Smooth muscle cell of the brain vasculature (primary cell): Measurements from ENCODE around the gene MON1A.
"Not testable (repeated sequence)": the region's sequence is repeated elsewhere in the genome, so short reads cannot be mapped to it uniquely, and the experiment has no call there.

Experiments used
- DNase-seq: peaks from one replicate; pipeline ENCODE4 v3.0.0-alpha.2; 2012; ENCODE audit warnings: low read depth, low spot score

Gene MON1A

GRCh38 chr3:49924683-49925082, 4.9 kb downstream of the MON1A start:
- no peak for DNase-seq

DNA sequence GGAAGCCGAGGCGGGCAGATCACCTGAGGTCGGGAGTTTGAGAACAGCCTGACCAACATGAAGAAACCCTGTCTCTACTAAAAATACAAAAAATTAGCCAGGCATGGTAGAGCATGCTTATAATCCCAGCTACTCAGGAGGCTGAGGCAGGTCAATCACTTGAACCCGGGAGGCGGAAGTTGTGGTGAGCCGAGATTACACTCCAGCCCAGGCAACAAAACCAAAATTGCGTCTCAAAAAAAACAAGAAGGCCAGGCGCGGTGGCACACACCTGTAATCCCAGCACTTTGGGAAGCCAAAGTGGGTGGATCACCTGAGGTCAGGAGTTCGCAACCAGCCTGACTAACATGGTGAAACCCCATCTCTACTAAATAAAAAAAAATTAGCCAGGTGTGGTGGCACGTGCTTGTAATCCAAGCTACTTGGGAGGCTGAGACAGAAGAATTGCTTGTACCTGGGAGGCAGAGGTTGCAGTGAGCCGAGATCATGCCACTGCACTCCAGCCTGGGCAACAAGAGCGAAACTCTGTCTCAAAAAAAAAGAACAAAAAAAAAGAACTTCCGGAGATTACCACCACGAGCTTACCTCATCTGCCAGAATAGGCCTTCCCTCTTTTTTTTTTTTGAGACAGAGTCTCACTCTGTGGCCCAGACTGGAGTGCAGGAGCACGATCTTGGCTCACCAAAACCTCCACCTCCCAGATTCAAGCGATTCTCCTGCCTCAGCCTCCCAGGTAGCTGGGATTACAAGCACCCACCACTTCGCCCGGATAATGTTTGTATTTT, 11.6 kb downstream of the MON1A start:
- not testable (repeated sequence) for DNase-seq

DNA sequence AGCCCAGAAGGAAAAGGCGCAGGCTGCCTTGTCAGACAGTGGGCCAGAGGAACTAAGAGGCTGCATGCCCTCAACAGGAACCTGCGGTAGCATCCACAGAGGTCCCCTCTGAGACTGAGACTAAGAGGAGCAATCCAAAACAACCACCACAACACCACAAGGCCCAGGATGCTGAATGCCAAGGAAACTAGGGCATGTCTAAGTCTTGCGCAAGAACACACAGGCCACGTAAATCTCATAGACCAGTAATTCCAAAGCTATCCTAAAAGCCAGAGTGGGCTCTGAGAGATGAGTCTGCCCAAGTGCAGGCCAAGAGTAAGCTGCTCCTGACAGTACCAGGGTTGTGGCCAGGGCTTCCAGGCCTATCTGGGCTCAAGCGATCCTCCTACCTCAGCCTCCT, 12.9 kb downstream of the MON1A start:
- no peak for DNase-seq

DNA sequence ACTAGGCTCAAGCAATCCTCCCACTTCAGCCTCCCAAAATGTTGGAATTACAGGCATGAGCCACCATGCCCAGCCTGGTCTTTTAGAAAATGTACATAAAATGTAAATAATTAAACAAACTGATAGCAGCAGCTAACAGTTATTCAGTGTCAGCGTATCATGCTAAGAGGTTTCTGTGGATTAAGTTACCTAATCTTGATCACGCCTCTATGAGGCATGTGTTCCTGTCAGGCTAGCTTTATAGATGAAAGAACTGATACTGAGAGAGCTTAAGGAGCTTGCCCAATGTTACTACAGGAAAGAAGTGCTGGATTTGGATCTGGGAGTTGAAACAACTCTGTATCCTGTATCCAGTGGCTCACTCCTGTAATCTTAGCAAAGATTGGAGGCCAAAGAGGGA, 14.7 kb downstream of the MON1A start:
- no peak for DNase-seq

- no peak for DNase-seq
Measured at GRCh38 chr3:49912881-49913281, 16.7 kb downstream of the MON1A start.

GRCh38 chr3:49911611-49912010, 18.0 kb downstream of the MON1A start:
- DNase-seq = no peak

GRCh38 chr3:49911124-49911420, 18.5 kb downstream of the MON1A start:
- no peak for DNase-seq

GRCh38 chr3:49910409-49911123, 19.0 kb downstream of the MON1A start:
- DNase-seq = no peak

GRCh38 chr3:49908373-49909199, 21.0 kb downstream of the MON1A start:
- no peak for DNase-seq

DNA sequence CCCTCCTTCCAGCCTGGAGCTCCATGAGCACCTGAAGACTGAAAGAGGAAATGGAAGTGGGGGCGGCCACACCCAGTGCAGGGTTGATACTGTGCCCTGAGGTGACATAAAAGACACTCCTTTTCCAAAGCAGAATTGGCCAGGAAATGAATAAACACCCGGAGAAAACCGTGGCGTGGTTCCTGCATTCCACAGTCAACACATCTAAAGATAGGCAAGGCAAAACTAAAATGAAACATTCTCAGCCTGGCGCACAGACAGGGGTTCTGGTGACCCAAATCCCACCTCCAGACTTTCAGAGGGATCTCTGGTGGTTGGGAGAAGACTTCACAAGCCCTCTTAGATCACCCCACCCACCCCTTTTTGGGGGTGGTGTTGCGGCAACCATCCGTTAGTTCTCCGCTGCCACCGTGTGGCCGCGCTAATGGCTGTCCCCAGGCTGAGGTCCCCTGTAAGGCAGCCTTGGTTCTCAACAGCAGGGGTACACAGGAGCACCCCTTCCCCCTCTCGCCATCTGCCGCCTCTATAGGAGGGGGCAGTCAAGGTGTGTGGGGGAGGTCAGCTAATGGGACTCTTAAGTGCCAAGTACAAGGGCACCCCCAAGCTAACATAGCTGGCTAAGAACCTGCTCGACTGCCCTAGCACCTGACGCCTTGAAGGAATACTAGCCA, 23.4 kb downstream of the MON1A start:
- DNase-seq = no peak

DNA sequence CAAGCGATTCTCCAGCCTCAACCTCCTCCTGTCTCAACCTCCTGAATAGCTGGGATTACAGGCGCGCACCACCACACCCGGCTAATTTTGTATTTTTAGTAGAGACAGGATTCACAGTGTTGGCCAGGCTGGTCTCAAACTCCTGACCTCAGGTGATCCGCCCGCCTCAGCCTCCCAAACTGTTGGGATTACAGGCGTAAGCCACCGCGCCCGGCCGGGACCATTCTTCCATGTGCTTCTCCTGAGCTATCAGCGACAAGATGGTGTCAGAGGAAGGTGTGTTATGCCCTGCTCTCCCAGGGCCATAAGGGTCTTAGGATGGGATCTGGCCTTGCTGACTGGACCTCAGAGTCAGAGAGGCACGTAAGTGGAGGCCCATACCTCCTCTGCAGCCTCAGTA, 25.2 kb downstream of the MON1A start:
- DNase-seq = not testable (repeated sequence)

DNA sequence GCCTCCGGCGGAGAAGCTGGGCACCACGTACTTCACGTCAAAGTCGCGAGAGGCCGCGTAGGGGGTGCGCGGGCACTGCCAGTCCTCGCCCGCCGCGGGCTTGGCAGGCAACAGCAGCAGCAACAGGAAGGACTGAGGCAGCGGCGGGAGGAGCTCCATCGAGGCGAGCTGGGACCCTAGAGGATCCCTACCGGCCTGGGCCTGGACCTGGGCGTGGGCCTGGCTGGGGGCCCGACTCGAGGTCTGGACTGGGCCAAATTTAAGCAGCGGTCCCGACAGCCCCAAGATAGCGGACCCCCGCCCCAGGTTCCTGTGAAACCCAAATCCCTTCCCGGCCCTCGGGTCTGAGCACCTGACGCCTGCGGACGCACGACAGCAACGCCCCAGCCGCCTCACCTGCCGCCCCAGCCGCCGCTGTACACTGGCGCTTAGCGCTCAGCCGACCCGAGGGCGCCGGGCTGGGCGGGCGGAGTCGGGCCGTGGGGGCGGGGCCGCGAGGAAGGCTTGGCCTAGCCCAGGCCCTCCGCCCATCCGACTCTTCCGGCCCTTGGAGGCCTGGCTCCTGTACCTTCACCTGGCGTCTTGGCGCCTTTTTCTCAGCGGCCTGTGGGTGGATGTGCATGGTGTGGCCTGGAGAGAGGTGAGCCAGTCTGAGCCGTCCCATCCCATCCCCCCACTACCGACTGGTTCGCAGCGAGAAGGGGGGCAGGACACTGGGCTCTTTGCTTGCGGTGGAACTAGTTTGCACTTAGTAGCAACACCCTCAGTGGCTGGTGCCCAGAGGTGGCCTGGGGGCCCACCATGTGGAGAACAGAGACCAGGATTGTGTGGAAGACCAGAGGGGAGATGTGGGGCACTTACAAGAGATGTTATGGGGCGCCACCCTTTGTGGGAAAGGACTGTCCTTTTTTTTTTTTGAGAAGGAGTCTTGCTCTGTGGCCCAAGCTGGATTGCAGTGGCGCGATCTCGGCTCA, 25.9 kb downstream of the MON1A start, which contains the start of gene MST1R:
Gene MST1R (minus strand): TSS at position 423 of the 974 bp plus-strand sequence. CDS start 264 bp downstream, at position 159.
- DNase-seq = no peak

GRCh38 chr3:49902511-49903345, 26.9 kb downstream of the MON1A start:
- DNase-seq = no peak

DNA sequence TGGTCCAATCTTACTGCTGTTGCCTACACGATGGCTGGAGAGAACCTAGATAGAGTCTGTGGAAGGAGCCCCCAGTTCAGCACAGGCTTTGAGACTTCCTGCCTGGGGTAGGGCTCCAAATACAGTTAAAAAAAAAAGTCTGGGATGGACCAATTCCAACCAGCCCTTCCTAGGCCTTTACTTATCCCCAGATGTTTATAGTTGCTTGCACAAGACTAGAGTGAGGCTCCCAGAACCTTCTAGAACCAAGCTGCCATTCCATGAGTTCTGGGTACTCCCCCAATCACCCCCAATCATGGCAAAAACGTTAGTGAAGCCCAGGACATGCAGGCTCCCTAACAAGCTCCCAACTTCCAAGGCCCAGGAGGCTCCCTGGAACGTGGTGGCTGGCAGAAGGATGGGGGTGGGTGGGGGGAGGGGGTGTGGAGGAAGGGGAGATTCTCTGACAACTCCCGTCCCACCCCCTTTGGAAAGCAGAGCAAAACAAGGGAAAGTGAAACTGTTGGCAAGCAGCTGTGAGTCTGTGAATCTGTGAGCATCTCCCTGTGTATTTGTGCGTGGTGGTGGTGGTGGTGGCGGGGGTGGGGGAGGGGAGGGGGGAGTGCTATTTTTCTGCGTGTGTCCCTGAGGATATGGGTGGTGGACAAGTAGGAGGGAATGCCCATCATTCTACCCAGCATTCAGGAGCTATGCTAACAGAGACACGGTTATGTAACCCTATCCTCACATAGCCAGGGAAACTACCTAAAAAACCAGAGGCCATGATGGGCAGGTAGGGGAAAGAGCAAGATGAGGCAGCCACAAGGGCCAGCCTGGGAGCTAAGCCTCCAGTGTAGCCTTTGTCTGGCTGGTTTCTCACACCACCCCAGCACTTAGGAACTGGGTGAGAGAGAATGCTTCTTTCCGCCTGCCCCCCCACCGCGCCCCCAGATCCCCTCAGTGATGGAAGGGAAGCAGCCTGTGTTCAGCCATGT, 28.0 kb downstream of the MON1A start:
- DNase-seq = no peak

DNA sequence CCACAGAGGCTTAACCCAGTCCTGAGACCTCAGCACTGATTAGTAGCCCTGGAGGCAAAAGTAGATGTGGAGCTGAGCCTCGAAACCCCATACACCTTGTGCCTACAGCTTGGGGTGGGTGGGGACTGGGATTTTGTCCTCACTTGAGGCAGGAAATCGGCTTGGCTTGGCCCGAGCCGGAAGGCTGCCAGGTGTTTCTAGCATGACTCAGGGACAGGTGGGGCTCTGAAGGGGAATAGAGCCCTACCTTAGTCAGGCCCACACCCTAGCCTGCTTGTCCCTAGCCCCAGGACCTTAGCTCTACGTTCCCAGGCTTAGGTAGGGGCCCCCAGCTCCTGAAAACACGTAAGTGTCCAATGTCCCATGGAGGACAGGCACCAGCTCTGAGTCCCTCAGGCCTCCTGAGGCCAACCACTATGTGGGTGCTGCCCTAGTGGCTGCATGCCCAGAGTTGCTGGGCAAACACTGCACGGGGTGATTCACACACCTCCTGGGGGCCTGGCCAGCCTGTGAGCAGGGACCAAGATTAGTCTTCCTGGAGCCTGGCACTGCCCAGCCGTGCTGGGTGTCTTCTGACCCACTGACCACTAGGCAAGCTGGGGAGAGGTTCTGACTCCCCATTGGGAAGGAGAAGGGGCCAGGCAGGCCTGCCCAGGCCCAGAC, 29.0 kb downstream of the MON1A start:
- DNase-seq = no peak

DNA sequence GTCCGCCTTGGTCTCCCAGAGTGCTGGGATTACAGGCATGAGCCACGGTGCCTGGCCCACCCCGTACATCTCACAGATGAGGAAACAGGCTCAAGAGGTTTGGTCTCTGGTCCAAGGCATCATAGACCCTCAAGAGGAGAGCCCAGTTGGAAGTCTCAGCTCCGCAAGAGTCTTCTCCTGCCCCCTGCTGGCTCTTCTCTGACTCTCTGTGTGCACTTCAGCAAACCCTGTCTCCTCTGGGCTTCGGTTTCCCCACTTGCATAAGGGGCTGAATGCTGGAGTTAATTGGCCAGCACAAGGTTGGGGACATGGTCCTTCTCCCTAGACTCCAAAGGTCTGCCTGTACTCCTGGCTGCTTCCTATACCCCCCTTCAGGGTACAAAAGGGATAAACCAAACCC, 29.8 kb downstream of the MON1A start:
- no peak for DNase-seq

DNA sequence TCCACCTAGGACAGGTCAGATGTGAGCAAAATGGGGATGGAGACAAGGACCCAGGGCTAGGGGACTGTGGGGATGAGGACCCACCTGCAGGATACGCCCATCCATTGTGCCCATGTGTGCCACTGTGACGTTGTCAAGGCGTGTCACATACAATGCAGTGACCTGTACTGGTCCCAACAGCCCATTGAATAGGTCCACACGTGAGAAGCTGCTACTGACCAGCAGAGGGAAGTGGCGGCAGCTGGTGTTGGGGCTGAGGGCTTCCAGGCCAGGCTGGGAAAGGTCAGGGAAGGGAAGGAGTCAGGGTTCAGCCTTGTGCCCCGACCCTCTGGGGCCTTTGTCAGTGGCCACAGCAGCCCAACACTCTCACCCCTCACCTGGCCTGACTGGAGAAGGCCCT, 30.6 kb downstream of the MON1A start:
- no peak for DNase-seq

DNA sequence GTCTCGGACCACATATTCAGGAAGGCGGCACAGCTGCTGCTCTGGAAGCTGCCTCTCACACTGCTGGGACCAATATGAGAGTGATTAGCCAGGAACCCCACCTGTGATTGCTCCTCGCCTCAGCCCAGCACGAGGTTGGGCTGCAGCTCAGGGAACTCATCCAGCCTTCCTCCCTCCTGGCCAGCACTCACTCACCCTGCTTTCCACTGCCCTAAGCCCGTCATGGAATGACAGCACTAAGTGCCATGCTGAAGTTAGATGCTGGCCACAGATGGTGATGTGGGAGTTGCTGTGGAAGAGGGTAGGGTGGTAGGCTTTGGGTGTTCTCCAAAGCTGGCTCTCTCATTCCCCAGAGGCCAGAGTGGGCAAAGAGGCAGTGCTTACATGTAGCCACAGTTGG, 33.3 kb downstream of the MON1A start:
- DNase-seq = no peak
